Adrenal gland (tissue), 5 donors: ENCODE data around the gene OLFM1.

ENCODE experiments used
- POLR2A ChIP-seq, 2 donors: fragments of 450-650 bp; IDR thresholded peaks; one replicate each; pipeline ENCODE4 v1.6.1; 2017; ENCODE audit warnings: antibody characterized with exemption in 2 of 2, mild to moderate bottlenecking in 2 of 2, moderate library complexity in 1 of 2
- TF ChIP-seq, protein P1 (sequence below), 6 experiments: fragments of 450-650 bp in 4 of 6; fragments of 200-600 bp in 2 of 6; sonication (generic) in 1 of 6; IDR thresholded peaks; 1 replicate in 5 of 6; 2 replicates in 1 of 6; pipeline versions ENCODE4 v1.5.1 to v1.8.0; 2016 to 2021; ENCODE audit warnings: antibody characterized with exemption in 6 of 6, mild to moderate bottlenecking in 2 of 6, moderate library complexity in 1 of 6
- donor health status: DM: no; HTN: no; CAD: no.

DNA sequence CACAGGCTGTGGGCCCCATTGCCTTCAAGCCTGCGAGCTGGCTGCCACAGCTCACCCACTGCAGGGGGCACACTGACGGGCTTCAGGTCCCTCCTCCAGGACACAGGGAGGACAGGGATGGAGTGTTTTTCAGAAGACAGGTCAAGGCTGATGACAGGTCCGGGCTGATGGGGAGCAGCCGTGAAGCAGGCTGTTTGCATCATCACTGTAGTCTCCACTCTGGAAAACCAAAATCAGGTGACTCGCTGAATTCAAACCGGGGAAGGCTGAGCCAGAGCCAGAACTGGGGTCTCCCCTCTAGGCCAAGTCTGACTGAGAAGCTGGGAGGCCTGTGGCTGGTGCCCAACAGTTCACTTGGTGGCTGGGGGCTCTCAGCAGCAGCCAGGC is 48.5 kb downstream of the OLFM1 start:
- TF ChIP-seq, protein P1, sequence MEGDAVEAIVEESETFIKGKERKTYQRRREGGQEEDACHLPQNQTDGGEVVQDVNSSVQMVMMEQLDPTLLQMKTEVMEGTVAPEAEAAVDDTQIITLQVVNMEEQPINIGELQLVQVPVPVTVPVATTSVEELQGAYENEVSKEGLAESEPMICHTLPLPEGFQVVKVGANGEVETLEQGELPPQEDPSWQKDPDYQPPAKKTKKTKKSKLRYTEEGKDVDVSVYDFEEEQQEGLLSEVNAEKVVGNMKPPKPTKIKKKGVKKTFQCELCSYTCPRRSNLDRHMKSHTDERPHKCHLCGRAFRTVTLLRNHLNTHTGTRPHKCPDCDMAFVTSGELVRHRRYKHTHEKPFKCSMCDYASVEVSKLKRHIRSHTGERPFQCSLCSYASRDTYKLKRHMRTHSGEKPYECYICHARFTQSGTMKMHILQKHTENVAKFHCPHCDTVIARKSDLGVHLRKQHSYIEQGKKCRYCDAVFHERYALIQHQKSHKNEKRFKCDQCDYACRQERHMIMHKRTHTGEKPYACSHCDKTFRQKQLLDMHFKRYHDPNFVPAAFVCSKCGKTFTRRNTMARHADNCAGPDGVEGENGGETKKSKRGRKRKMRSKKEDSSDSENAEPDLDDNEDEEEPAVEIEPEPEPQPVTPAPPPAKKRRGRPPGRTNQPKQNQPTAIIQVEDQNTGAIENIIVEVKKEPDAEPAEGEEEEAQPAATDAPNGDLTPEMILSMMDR (IDR thresholded peaks at IDR 0.05) = no peak
- TF ChIP-seq POLR2A (IDR thresholded peaks at IDR 0.05) = no peak
